Measurements from ENCODE around the gene CLEC17A.

CLEC17A gene

GRCh38 chr19:14659874-14660489 is 77.1 kb downstream of the CLEC17A start:
- no peak for DNase-seq

- DNase-seq: no peak
These were observed 78.6 kb downstream of the CLEC17A start for GRCh38 chr19:14661372-14661924.

Measured in hematopoietic multipotent progenitor cell treated with erythropoietin and hydrocortisone succinate and interleukin-3 and kit ligand, for 8 days (in vitro differentiated cells).